Activated naive CD8-positive, alpha-beta T cell treated with anti-CD3 and anti-CD28 coated beads, Interleukin-2, amount 50 U/mL, for 16 hours (primary cell): ENCODE data around the gene ERF.

Experiments used
- DNase-seq: peaks from one replicate; pipeline ENCODE4 v3.0.0-alpha.2; 2020; ENCODE audit warnings: low read depth, low spot score

Gene ERF

GRCh38 chr19:42287017-42287826 lies 32.3 kb upstream of the ERF start:
- DNase-seq = no peak

GRCh38 chr19:42286349-42287016 lies 31.6 kb upstream of the ERF start:
- no peak for DNase-seq

GRCh38 chr19:42285988-42286348 lies 31.0 kb upstream of the ERF start:
- DNase-seq = no peak

- no peak for DNase-seq
Measured at GRCh38 chr19:42285541-42285941, 30.6 kb upstream of the ERF start.

- no peak for DNase-seq
Measured at GRCh38 chr19:42284591-42285341, 29.8 kb upstream of the ERF start.

- peak; percentile 55 for DNase-seq
Measured at GRCh38 chr19:42284066-42284501, 29.2 kb upstream of the ERF start.

- peak; percentile 95 for DNase-seq
Measured at GRCh38 chr19:42283188-42284065, 28.5 kb upstream of the ERF start.

- no peak for DNase-seq
Measured at GRCh38 chr19:42282819-42283187, 27.9 kb upstream of the ERF start.

- no peak for DNase-seq
Measured at GRCh38 chr19:42281827-42282762, 27.2 kb upstream of the ERF start.

- no peak for DNase-seq
Measured at GRCh38 chr19:42281146-42281826, 26.4 kb upstream of the ERF start.

GRCh38 chr19:42280815-42281145 lies 25.9 kb upstream of the ERF start:
- DNase-seq = no peak

GRCh38 chr19:42279902-42280814 lies 25.2 kb upstream of the ERF start:
- DNase-seq = peak; percentile 63

- no peak for DNase-seq
Measured at GRCh38 chr19:42279155-42279901, 24.4 kb upstream of the ERF start.

GRCh38 chr19:42278452-42279154 lies 23.7 kb upstream of the ERF start:
- DNase-seq = no peak

GRCh38 chr19:42277821-42278451 lies 23.0 kb upstream of the ERF start:
- no peak for DNase-seq

GRCh38 chr19:42276821-42277220 lies 21.9 kb upstream of the ERF start:
- no peak for DNase-seq

- DNase-seq = no peak
Measured at GRCh38 chr19:42276284-42276683, 21.4 kb upstream of the ERF start.
